ENCODE data around the gene BCKDK. TPM values are rescaled to one million over a fixed set of nuclear protein-coding genes. Genes with fewer than 3 reads are reported as not detected.
"Not testable (repeated sequence)": the region's sequence is repeated elsewhere in the genome, so short reads cannot be mapped to it uniquely, and the experiment has no call there.

The BCKDK gene
- total RNA-seq, 1 donor = 11.0 TPM

- H3K4me1 ChIP-seq (ENCODE audit: insufficient read depth, low read length) = peaks cover 36% of the 10 kb centered on the region
Measured at GRCh38 chr16:31149894-31150890, 42.0 kb downstream of the BCKDK start, which contains the start of gene PRSS36. PRSS36 (minus strand) TSS chr16:31150066; CDS start chr16:31150035, 31 bp downstream.

DNA sequence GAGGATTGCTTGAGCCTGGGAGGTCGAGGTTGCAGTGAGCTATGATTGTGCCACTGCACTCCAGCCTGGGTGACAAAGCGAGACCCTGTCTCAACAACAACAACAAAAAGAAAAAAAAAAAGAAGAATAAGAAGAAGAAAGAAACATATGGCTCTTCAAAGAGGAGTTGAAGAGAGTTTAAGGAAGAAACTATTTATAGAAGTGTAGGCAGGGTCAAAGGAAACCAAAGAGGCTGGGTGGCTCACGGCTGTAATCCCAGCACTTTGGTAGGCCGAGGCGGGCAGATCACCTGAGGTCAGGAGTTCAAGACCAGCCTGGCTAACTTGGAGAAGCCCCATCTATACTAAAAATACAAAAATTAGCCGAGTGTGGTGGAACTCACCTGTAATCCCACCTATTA lies 42.8 kb downstream of the BCKDK start:
- not testable (repeated sequence) for H3K9me3 ChIP-seq (ENCODE audit: low read depth, low read length); H3K4me3 ChIP-seq (ENCODE audit: low read length); H3K27me3 ChIP-seq (ENCODE audit: insufficient read depth, low read length)
- peaks cover 31% of the 10 kb centered on the region for H3K4me1 ChIP-seq (ENCODE audit: insufficient read depth, low read length)

More at GRCh38 chr16:31149894-31150890, 42.0 kb downstream of the BCKDK start, which contains the start of gene PRSS36:
- Histone ChIP-seq H3K9me3 (ENCODE audit: low read depth, low read length) (no peaks in the 10 kb centered on the region), H3K4me3 (ENCODE audit: low read length) (no peak within 1 kb of the TSS), H3K27me3 (ENCODE audit: insufficient read depth, low read length) (no peaks in the 10 kb centered on the region)

DNA sequence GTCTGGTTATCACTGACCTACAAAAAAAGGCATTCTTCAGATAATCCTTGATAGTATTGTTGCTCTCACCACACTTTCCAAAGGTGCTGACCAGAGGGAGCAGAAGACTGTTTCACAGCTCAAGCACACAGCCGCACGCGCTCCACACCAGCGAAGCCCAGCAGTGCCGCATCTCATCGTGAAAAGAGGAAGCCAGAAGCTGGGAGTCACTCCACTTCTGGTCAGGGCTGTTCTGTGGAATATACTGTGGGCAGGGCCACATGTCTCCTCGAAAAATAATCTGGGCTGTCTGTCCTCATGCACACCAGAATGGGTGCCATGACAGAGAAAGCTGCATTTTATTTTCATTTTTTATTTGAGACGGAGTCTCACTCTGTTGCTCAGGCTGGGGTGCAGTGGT lies 49.0 kb downstream of the BCKDK start:
- no peak overlapping the region for H3K4me3 ChIP-seq (ENCODE audit: low read length)
- no peaks in the 10 kb centered on the region for H3K27me3 ChIP-seq (ENCODE audit: insufficient read depth, low read length)
- no peaks in the 10 kb centered on the region for H3K9me3 ChIP-seq (ENCODE audit: low read depth, low read length)
- peaks cover 9% of the 10 kb centered on the region for H3K4me1 ChIP-seq (ENCODE audit: insufficient read depth, low read length)

Other genes with a start within 250 kb of the BCKDK start
- 17.0 TPM for gene BCL7C, start 214.3 kb upstream of the BCKDK start, total RNA-seq
- 0.21 TPM for gene CTF1, start 211.8 kb upstream of the BCKDK start, total RNA-seq
- gene FBXL19, start 184.8 kb upstream of the BCKDK start, total RNA-seq = 5.4 TPM
- gene ORAI3, start 159.3 kb upstream of the BCKDK start, total RNA-seq = 11.3 TPM
- gene SETD1A, start 150.6 kb upstream of the BCKDK start, total RNA-seq = 16.1 TPM
- gene HSD3B7, start 123.2 kb upstream of the BCKDK start, total RNA-seq = 0.73 TPM
- gene STX1B, start 97.7 kb upstream of the BCKDK start, total RNA-seq = 0.63 TPM
- gene STX4, start 74.8 kb upstream of the BCKDK start, total RNA-seq = 16.5 TPM
- gene ZNF668, start 34.1 kb upstream of the BCKDK start, total RNA-seq = 10.7 TPM
- gene ZNF646, start 34.0 kb upstream of the BCKDK start, total RNA-seq = 9.6 TPM
- gene PRSS53, start 19.4 kb upstream of the BCKDK start, total RNA-seq = 1.0 TPM
- gene VKORC1, start 13.6 kb upstream of the BCKDK start, total RNA-seq = 27.1 TPM
- gene KAT8, start 9.3 kb downstream of the BCKDK start, total RNA-seq = 76.5 TPM
- not detected for gene PRSS8, start 27.3 kb downstream of the BCKDK start, total RNA-seq
- 1.2 TPM for gene PRSS36, start 41.7 kb downstream of the BCKDK start, total RNA-seq
- gene FUS, start 71.8 kb downstream of the BCKDK start, total RNA-seq = 183 TPM
- 93.3 TPM for gene PYCARD, start 94.4 kb downstream of the BCKDK start, total RNA-seq
- 0.10 TPM for gene TRIM72, start 105.7 kb downstream of the BCKDK start, total RNA-seq
- not detected for gene PYDC1, start 108.7 kb downstream of the BCKDK start, total RNA-seq
- 127 TPM for gene ITGAM, start 151.6 kb downstream of the BCKDK start, total RNA-seq
- gene ITGAX, start 246.8 kb downstream of the BCKDK start, total RNA-seq = 190 TPM